ENCODE data around the gene SHC1.
A peak's percentile ranks its signal among the peaks of the same experiment; 100 is the strongest.

SHC1 gene

DNA sequence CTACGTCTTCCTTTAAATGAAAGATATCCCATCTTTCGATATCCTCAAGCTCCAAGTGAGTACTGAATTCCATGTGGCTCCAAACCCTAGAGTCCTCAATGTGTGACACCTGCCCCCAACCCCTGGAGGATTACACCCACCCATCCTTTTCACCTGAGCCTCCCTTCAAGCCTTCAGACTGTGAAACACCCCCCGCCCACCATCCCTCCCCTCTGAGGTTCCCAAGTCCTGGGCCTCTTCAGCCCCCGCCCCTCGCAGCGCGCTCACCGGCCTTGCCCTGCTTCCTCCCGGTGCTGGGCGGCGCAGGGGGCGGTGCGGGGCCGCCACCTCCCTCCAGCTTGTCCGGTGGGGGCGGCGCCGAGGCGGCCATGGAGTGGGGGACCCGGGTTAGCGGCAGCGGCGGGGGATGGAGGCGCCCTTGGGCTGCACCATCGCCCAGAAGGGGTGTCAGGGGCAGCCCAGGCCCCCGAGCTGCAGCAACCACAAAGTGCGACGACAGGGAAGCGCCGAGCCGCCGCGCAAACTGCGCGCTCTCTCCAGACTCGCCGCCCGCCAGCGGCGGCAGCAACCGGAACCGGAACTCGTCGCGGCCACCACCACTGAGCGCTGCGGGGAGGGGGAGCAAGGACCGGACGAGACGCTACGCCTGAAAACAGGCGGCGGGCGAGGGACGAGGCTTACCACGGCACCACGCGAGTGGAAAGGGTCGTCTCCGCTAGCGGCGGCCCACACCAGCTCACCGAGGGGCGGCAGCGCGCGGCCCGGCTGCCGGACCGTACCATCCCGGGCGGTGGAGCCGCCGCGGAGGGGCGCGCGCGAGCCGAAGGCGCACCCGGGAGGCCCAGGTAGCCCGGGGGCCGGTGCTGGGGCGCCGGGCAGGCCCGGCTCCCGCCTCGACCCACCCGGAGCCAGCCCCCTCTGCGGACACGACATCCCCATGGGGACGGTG lies 9.1 kb downstream of the SHC1 start, which contains the start of gene PYGO2:
Gene PYGO2, minus strand, starts transcription at position 576 of the 949 bp plus-strand sequence. Its CDS starts 206 bp downstream, at position 370.
- peak; percentile 30; the same call in 1 of the 2 replicates for TF ChIP-seq CTCF (IDR thresholded peaks at IDR 0.05; ENCODE audit: low read depth, low read length)
- peaks cover 34% of the 10 kb centered on the region for H3K36me3 ChIP-seq
- no peaks in the 10 kb centered on the region for H3K9me3 ChIP-seq
- peak; percentile 89 for DNase-seq
- peak within 1 kb of the TSS; percentile 83 for H3K4me3 ChIP-seq (ENCODE audit: low read depth, low read length)
- H3K4me1 ChIP-seq, result peaks cover 3% of the 10 kb centered on the region
- no peaks in the 10 kb centered on the region for H3K27me3 ChIP-seq

- Histone ChIP-seq H3K27me3 (no peaks in the 10 kb centered on the region), H3K9me3 (no peaks in the 10 kb centered on the region), H3K4me1 (peaks cover 3% of the 10 kb centered on the region), H3K4me3 (ENCODE audit: low read depth, low read length) (peak overlapping the region; percentile 83), H3K36me3 (peaks cover 25% of the 10 kb centered on the region)
- no peak for DNase-seq
- TF ChIP-seq CTCF (IDR thresholded peaks at IDR 0.05; ENCODE audit: low read depth, low read length), result no peak
Observed at GRCh38 chr1:154960446-154961136, 10.0 kb downstream of the SHC1 start.

- Histone ChIP-seq H3K4me1 (peaks cover 11% of the 10 kb centered on the region), H3K4me3 (ENCODE audit: low read depth, low read length) (no peak overlapping the region), H3K9me3 (no peaks in the 10 kb centered on the region), H3K27me3 (no peaks in the 10 kb centered on the region), H3K36me3 (peaks cover 14% of the 10 kb centered on the region)
- no peak for TF ChIP-seq CTCF (IDR thresholded peaks at IDR 0.05; ENCODE audit: low read depth, low read length)
- no peak for DNase-seq
Observed at GRCh38 chr1:154959426-154959780, 11.1 kb downstream of the SHC1 start.

GRCh38 chr1:154958681-154959425 lies 11.7 kb downstream of the SHC1 start:
- H3K4me3 ChIP-seq (ENCODE audit: low read depth, low read length), result no peak overlapping the region
- peaks cover 14% of the 10 kb centered on the region for H3K36me3 ChIP-seq
- DNase-seq, result no peak
- no peak for TF ChIP-seq CTCF (IDR thresholded peaks at IDR 0.05; ENCODE audit: low read depth, low read length)
- H3K9me3 ChIP-seq, result no peaks in the 10 kb centered on the region
- H3K27me3 ChIP-seq, result no peaks in the 10 kb centered on the region
- H3K4me1 ChIP-seq, result peaks cover 11% of the 10 kb centered on the region

DNA sequence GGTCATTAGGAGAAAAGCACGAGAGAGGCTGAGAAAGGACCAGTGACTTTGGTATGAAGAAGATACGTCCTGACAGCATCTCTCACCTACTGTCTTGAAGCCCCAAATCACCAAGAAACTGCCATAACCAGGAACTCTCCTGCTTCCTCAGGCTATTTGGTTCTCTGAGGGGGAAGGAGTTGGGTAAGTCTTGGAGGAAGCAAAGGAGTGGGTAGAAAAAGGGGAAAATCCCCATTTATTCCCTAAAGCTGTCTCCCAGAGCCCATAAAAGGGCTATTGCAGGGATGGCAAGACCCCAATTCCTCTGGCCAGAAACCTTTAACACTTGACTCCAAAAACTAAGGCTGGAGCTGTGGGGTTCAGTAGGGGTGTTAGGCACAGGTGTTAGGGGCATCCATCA lies 12.5 kb downstream of the SHC1 start:
- H3K36me3 ChIP-seq, result peaks cover 14% of the 10 kb centered on the region
- no peaks in the 10 kb centered on the region for H3K9me3 ChIP-seq
- H3K27me3 ChIP-seq, result no peaks in the 10 kb centered on the region
- TF ChIP-seq CTCF (IDR thresholded peaks at IDR 0.05; ENCODE audit: low read depth, low read length), result no peak
- H3K4me1 ChIP-seq, result peaks cover 11% of the 10 kb centered on the region
- DNase-seq, result no peak
- no peak overlapping the region for H3K4me3 ChIP-seq (ENCODE audit: low read depth, low read length)
